HG03159 (cell line): Measurements from ENCODE around the gene MYH9.

ENCODE experiments used
- ATAC-seq: cut with Tn5 transposase; IDR thresholded peaks from one replicate; pipeline ENCODE4 v1.9.1; 2021; ENCODE audit warnings: mild to moderate bottlenecking, moderate library complexity; ENCODE audit not compliant: unreplicated experiment

MYH9 gene

GRCh38 chr22:36333644-36334043 is 54.1 kb downstream of the MYH9 start:
- ATAC-seq: no peak

- no peak for ATAC-seq
These were observed 55.0 kb downstream of the MYH9 start for GRCh38 chr22:36332623-36333332.

GRCh38 chr22:36331912-36332622 is 55.7 kb downstream of the MYH9 start:
- no peak for ATAC-seq

- ATAC-seq: peak; percentile 58
These were observed 56.4 kb downstream of the MYH9 start for GRCh38 chr22:36331306-36331911.

- no peak for ATAC-seq
These were observed 57.0 kb downstream of the MYH9 start for GRCh38 chr22:36330655-36331305.

GRCh38 chr22:36330127-36330526 is 57.6 kb downstream of the MYH9 start:
- ATAC-seq: no peak

- ATAC-seq: no peak
These were observed 58.3 kb downstream of the MYH9 start for GRCh38 chr22:36329254-36330078.

GRCh38 chr22:36328635-36329253 is 59.0 kb downstream of the MYH9 start:
- no peak for ATAC-seq

GRCh38 chr22:36327922-36328551 is 59.7 kb downstream of the MYH9 start:
- ATAC-seq: no peak

- no peak for ATAC-seq
These were observed 61.3 kb downstream of the MYH9 start for GRCh38 chr22:36326178-36327161.

GRCh38 chr22:36325154-36326031 is 62.4 kb downstream of the MYH9 start:
- no peak for ATAC-seq

GRCh38 chr22:36324414-36324813 is 63.4 kb downstream of the MYH9 start:
- no peak for ATAC-seq

GRCh38 chr22:36323855-36324331 is 63.9 kb downstream of the MYH9 start:
- ATAC-seq: no peak

GRCh38 chr22:36323182-36323854 is 64.4 kb downstream of the MYH9 start:
- ATAC-seq: no peak

GRCh38 chr22:36322602-36322915 is 65.2 kb downstream of the MYH9 start:
- ATAC-seq: no peak

- ATAC-seq: no peak
These were observed 65.8 kb downstream of the MYH9 start for GRCh38 chr22:36321797-36322601.
